Kidney (tissue), 14 donors: ENCODE data around the gene PLPP3. TPM values are rescaled to one million over a fixed set of nuclear protein-coding genes. Genes with fewer than 3 reads are reported as not detected.

Experiments
- DNase-seq, 5 donors: peaks; one replicate each; pipeline ENCODE4 v3.0.0-alpha.2; 2013 to 2020
- FAIRE-seq: peaks from 2 replicates; lab custom pipeline; 2012; peaks lifted over from hg19 to GRCh38; lab: Jason Lieb, UNC
- H3K27ac ChIP-seq, 2 donors: one replicate each; pipeline ENCODE4 v1.7.0; 2013; ENCODE audit warnings: low read depth in 2 of 2, low read length in 2 of 2, inconsistent platforms in 1 of 2
- H3K27me3 ChIP-seq: one replicate; pipeline ENCODE4 v1.7.1; 2013; ENCODE audit warnings: low read length, inconsistent platforms; ENCODE audit not compliant: control insufficient read depth, insufficient read depth
- H3K36me3 ChIP-seq, 3 donors: one replicate each; pipeline versions ENCODE4 v1.7.0 to v1.7.1; 2013; ENCODE audit warnings: low read length in 3 of 3, control low read depth in 1 of 3, inconsistent platforms in 1 of 3; ENCODE audit not compliant: insufficient read depth in 3 of 3, control insufficient read depth in 2 of 3
- H3K4me1 ChIP-seq, 3 donors: one replicate each; pipeline versions ENCODE4 v1.7.0 to v1.7.1; 2013; ENCODE audit warnings: low read length in 3 of 3, inconsistent platforms in 1 of 3, low read depth in 1 of 3; ENCODE audit not compliant: control insufficient read depth in 2 of 3, insufficient read depth in 2 of 3
- H3K4me3 ChIP-seq, 3 donors: one replicate each; pipeline versions ENCODE4 v1.7.0 to v1.8.1; 2013; ENCODE audit warnings: low read length in 3 of 3, control low read depth in 1 of 3, inconsistent platforms in 1 of 3
- H3K9ac ChIP-seq, 3 donors: one replicate each; pipeline versions ENCODE4 v1.7.0 to v1.7.1; 2013; ENCODE audit warnings: low read length in 3 of 3, control low read depth in 1 of 3, inconsistent platforms in 1 of 3
- H3K9me3 ChIP-seq, 3 donors: one replicate each; pipeline versions ENCODE4 v1.7.0 to v1.7.1; 2013; ENCODE audit warnings: low read length in 3 of 3, control low read depth in 1 of 3, inconsistent platforms in 1 of 3; ENCODE audit not compliant: control insufficient read depth in 2 of 3, insufficient read depth in 1 of 3
- CTCF ChIP-seq: IDR thresholded peaks from 3 replicates; pipeline ENCODE4 v1.5.1; 2012; ENCODE audit warnings: mild to moderate bottlenecking, moderate library complexity, borderline replicate concordance; ENCODE audit not compliant: insufficient read depth; ENCODE audit errors: extremely low read depth
- intact Hi-C: fragments of 100-400 bp; cut with DNase I; formaldehyde crosslinking; loops from one replicate; pipeline ENCODE4 v1.11.1; 2022
- polyA plus RNA-seq: library from polyadenylated mRNA; stranded (reverse); fragments of 350-450 nt; fragmentation: Illumina TruSeq; extraction: RNeasy Lipid Tissue Mini Kit (QIAGEN cat#74804); gene quantifications from one replicate; pipeline ENCODE4 v1.2.3, GENCODE V29; 2014; ENCODE audit warnings: low read depth, low replicate concordance; ENCODE audit not compliant: insufficient read depth
- total RNA-seq: library from RNA; stranded (reverse); fragmentation: NEBNext Ultra II Directional; extraction: Animal tissue kit (Norgen Biotek cat#: 25700); gene quantifications from one replicate; pipeline ENCODE4 v1.2.1, GENCODE V29; 2021
- donor health status: control.
- donor health status: control.
- donor health status: control.
- donor health status: control.
- donor health status: control.
- donor health status: DM: yes; HTN: yes; CAD: no.
- donor health status: Normal renal cell carcinoma (clear cell type).

Gene PLPP3
- total and polyA plus RNA-seq, 2 donors from 2014 or later = 100 to 107 TPM

- H3K9ac ChIP-seq = no peak overlapping the region
- peak overlapping the region in 1 of 2 donors; percentile 28 for H3K27ac ChIP-seq
- intact Hi-C loops = no loop called here
- DNase-seq (peak in 1 of 5 donors; percentile 57), FAIRE-seq (no peak)
- H3K4me3 ChIP-seq = no peak overlapping the region
- no peak for TF ChIP-seq CTCF
- H3K27me3 ChIP-seq = no peaks in the 10 kb centered on the region
- H3K4me1 ChIP-seq = peaks cover 0 to 34% (median 21%) of the 10 kb centered on the region in 3 donors
- H3K9me3 ChIP-seq = no peaks in the 10 kb centered on the region
- H3K36me3 ChIP-seq = no peaks in the 10 kb centered on the region
Measured at GRCh38 chr1:56452027-56453011, 127.0 kb downstream of the PLPP3 start.

- FAIRE-seq (no peak), DNase-seq (peak in 1 of 5 donors; percentile 62)
- TF ChIP-seq CTCF = no peak
- Histone ChIP-seq H3K9ac (no peak overlapping the region), H3K27me3 (no peaks in the 10 kb centered on the region), H3K4me1 (peaks cover 0 to 42% (median 20%) of the 10 kb centered on the region in 3 donors), H3K27ac (peak overlapping the region; percentile 1 to 15), H3K4me3 (no peak overlapping the region), H3K9me3 (no peaks in the 10 kb centered on the region), H3K36me3 (no peaks in the 10 kb centered on the region)
- intact Hi-C loops = no loop called here
Measured at GRCh38 chr1:56451491-56451890, 127.9 kb downstream of the PLPP3 start.

- Histone ChIP-seq H3K27ac (peak overlapping the region in 1 of 2 donors; percentile 5), H3K9ac (no peak overlapping the region), H3K4me3 (no peak overlapping the region), H3K4me1 (peaks cover 0 to 42% (median 23%) of the 10 kb centered on the region in 3 donors), H3K36me3 (no peaks in the 10 kb centered on the region), H3K27me3 (no peaks in the 10 kb centered on the region), H3K9me3 (no peaks in the 10 kb centered on the region)
- no peak for TF ChIP-seq CTCF
- DNase-seq (peak in 1 of 5 donors; percentile 44), FAIRE-seq (no peak)
- intact Hi-C loops = no loop called here
Measured at GRCh38 chr1:56450004-56450666, 129.2 kb downstream of the PLPP3 start.
